Fibroblast of lung (primary cell): Measurements from ENCODE around the gene MRPS5.

Source experiments
- EZH2 ChIP-seq: IDR thresholded peaks from 2 replicates; pipeline ENCODE4 v1.5.1; 2012; ENCODE audit warnings: low read length, control low read depth, mild to moderate bottlenecking; ENCODE audit errors: missing control alignments
- TF ChIP-seq, protein P1 (sequence below), 2 donors: IDR thresholded peaks in 1 of 2; conservative IDR thresholded peaks in 1 of 2; 1 replicate in 1 of 2; 2 replicates in 1 of 2; pipeline ENCODE4 v1.5.1; 2011 to 2012; ENCODE audit warnings: low read length in 2 of 2, control low read depth in 1 of 2, inconsistent platforms in 1 of 2, low read depth in 1 of 2, mild to moderate bottlenecking in 1 of 2

DNA sequence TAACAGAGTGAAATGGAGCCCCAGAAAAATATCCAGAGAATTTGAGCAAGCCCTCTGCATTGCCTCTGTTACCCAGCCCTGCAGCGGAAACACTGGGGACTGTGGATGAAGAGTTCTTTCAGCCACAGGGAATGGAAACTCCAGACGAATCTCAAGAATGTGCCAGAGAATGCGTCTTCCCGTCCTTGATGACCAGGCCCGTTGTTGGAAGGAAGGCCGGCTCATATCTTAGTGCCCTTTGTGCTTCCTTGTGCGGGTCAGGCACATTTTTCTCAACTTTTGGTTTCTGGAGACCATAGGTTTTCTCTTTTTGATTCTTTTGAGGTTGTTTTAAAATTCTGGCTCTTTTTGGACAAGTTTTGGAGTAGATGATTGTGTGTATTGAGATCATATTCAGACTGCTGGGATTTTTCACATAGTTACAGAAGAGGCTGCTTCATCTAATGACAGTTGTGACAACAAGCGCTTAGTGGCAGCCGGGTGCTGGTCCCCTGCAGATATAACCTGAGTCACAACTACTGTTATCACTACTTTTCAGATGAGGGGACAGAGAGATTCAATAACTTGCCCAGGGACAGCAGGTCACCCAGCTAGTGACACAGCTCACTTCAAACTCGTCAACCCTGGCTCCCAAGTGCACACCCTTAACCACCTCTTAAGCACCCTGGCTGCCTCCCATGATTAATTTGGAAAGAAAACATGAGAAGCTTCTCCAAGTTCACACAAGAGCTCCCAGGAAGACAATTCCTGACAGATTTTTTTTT is 80.4 kb downstream of the MRPS5 start:
- TF ChIP-seq, protein P1, sequence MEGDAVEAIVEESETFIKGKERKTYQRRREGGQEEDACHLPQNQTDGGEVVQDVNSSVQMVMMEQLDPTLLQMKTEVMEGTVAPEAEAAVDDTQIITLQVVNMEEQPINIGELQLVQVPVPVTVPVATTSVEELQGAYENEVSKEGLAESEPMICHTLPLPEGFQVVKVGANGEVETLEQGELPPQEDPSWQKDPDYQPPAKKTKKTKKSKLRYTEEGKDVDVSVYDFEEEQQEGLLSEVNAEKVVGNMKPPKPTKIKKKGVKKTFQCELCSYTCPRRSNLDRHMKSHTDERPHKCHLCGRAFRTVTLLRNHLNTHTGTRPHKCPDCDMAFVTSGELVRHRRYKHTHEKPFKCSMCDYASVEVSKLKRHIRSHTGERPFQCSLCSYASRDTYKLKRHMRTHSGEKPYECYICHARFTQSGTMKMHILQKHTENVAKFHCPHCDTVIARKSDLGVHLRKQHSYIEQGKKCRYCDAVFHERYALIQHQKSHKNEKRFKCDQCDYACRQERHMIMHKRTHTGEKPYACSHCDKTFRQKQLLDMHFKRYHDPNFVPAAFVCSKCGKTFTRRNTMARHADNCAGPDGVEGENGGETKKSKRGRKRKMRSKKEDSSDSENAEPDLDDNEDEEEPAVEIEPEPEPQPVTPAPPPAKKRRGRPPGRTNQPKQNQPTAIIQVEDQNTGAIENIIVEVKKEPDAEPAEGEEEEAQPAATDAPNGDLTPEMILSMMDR (conservative IDR thresholded peaks at IDR 0.05 in 1 of 2, IDR thresholded peaks at IDR 0.05 in 1 of 2; ENCODE audit: low read depth in 1 of 2, low read length in 2 of 2), result no peak
- no peak for TF ChIP-seq EZH2
